ENCODE results near the gene SUPT3H. TPM values are rescaled to one million over a fixed set of nuclear protein-coding genes. Genes with fewer than 3 reads are reported as not detected.

The SUPT3H gene
- total and polyA plus RNA-seq, 2 donors, result 5.5 to 11.9 TPM

DNA sequence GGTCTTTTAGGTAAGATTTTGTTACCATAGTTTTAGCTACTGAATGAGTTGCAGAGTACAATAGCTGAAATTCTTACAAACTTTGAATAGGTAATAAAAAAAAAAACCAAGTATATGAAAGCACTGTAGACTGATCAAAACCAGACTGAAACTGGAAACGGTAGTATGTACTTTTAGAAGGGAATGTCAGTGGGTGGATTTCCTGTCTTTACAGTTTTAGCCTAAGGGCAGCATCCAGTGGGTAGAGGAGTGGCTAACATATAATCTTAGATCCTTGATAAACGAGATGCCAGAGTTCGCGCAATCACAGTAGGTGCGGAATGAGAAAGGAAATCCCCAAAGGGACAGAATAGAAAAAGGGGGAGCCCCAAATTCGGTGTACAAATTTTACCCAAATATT lies 435.5 kb downstream of the SUPT3H start:
- Histone ChIP-seq H3K9me3 (ENCODE audit: control insufficient read depth in 2 of 2, insufficient read depth in 1 of 2, low read length in 1 of 2) (no peaks in the 10 kb centered on the region), H3K4me3 (ENCODE audit: low read length in 2 of 2) (no peak overlapping the region), H3K36me3 (ENCODE audit: control insufficient read depth in 2 of 2, insufficient read depth in 2 of 2, low read length in 1 of 2) (no peaks in the 10 kb centered on the region), H3K27ac (ENCODE audit: low read depth in 1 of 2, low read length in 1 of 2) (no peak overlapping the region), H3K4me1 (ENCODE audit: control insufficient read depth in 2 of 2, insufficient read depth in 2 of 2, low read length in 2 of 2) (no peaks in the 10 kb centered on the region), H3K27me3 (ENCODE audit: control insufficient read depth in 2 of 2, insufficient read depth in 1 of 2, low read length in 1 of 2) (no peaks in the 10 kb centered on the region)
- WGBS, result 96% methylated on average over 6 of the region's 6 CpGs
- no peak for DNase-seq (ENCODE audit: low read depth in 6 of 9, low spot score in 9 of 9)

- Histone ChIP-seq H3K27ac (ENCODE audit: low read depth in 1 of 2, low read length in 1 of 2) (no peak overlapping the region), H3K4me3 (ENCODE audit: low read length in 2 of 2) (no peak overlapping the region), H3K36me3 (ENCODE audit: control insufficient read depth in 2 of 2, insufficient read depth in 2 of 2, low read length in 1 of 2) (no peaks in the 10 kb centered on the region), H3K27me3 (ENCODE audit: control insufficient read depth in 2 of 2, insufficient read depth in 1 of 2, low read length in 1 of 2) (no peaks in the 10 kb centered on the region), H3K4me1 (ENCODE audit: control insufficient read depth in 2 of 2, insufficient read depth in 2 of 2, low read length in 2 of 2) (no peaks in the 10 kb centered on the region), H3K9me3 (ENCODE audit: control insufficient read depth in 2 of 2, insufficient read depth in 1 of 2, low read length in 1 of 2) (no peaks in the 10 kb centered on the region)
- 99% methylated on average over 1 of the region's 1 CpG for WGBS
- DNase-seq (ENCODE audit: low read depth in 6 of 9, low spot score in 9 of 9), result no peak
Observed at GRCh38 chr6:44940367-44940766, 437.4 kb downstream of the SUPT3H start.

DNA sequence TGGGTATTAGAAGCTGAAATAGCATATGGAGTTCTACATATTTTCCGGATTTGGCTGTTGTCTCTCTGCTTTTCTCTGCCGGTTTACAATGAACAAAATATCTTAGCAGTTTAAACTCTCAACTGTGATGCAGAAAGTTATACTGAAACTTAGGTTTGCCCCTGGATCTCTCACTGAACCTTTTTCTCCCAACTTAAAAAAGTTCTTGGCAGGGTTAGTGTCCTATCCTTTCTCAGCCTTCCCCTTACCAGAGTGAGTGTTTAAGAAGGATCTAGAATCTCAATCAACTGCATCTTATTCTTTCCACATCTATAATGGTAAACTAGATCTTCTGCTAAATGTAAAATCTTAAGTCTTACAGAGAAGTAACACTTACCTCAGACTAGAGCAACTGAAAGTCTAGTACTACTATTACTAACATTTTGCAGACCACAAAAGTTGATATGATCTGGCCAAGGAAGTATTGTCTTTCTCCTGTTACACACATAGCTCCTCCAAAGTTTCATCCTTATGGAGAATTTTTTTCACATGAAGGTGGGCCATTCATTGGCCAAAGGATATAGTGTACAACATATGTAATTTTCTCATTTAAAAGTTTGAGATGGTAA lies 441.9 kb downstream of the SUPT3H start:
- no peaks in the 10 kb centered on the region for H3K36me3 ChIP-seq (ENCODE audit: control insufficient read depth in 2 of 2, insufficient read depth in 2 of 2, low read length in 1 of 2)
- 94% methylated on average over 2 of the region's 2 CpGs for WGBS
- H3K27ac ChIP-seq (ENCODE audit: low read depth in 1 of 2, low read length in 1 of 2), result no peak overlapping the region
- no peaks in the 10 kb centered on the region for H3K27me3 ChIP-seq (ENCODE audit: control insufficient read depth in 2 of 2, insufficient read depth in 1 of 2, low read length in 1 of 2)
- H3K4me3 ChIP-seq (ENCODE audit: low read length in 2 of 2), result no peak overlapping the region
- no peaks in the 10 kb centered on the region for H3K9me3 ChIP-seq (ENCODE audit: control insufficient read depth in 2 of 2, insufficient read depth in 1 of 2, low read length in 1 of 2)
- DNase-seq (ENCODE audit: low read depth in 6 of 9, low spot score in 9 of 9), result peak in 1 of 9 donors; percentile 37
- peaks cover 0 to 4% of the 10 kb centered on the region in 2 donors for H3K4me1 ChIP-seq (ENCODE audit: control insufficient read depth in 2 of 2, insufficient read depth in 2 of 2, low read length in 2 of 2)

- no peaks in the 10 kb centered on the region for H3K36me3 ChIP-seq (ENCODE audit: control insufficient read depth in 2 of 2, insufficient read depth in 2 of 2, low read length in 1 of 2)
- H3K4me3 ChIP-seq (ENCODE audit: low read length in 2 of 2), result no peak overlapping the region
- DNase-seq (ENCODE audit: low read depth in 6 of 9, low spot score in 9 of 9), result peak in 4 of 9 donors; percentile 7 to 71 (median 34)
Observed at GRCh38 chr6:44933108-44933507, 444.6 kb downstream of the SUPT3H start.

GRCh38 chr6:44932651-44933091 lies 445.1 kb downstream of the SUPT3H start:
- peak in 3 of 9 donors; percentile 7 to 68 (median 30) for DNase-seq (ENCODE audit: low read depth in 6 of 9, low spot score in 9 of 9)
- Histone ChIP-seq H3K27me3 (ENCODE audit: control insufficient read depth in 2 of 2, insufficient read depth in 1 of 2, low read length in 1 of 2) (no peaks in the 10 kb centered on the region), H3K27ac (ENCODE audit: low read depth in 1 of 2, low read length in 1 of 2) (peak overlapping the region in 1 of 2 donors; percentile 3), H3K9me3 (ENCODE audit: control insufficient read depth in 2 of 2, insufficient read depth in 1 of 2, low read length in 1 of 2) (no peaks in the 10 kb centered on the region), H3K4me3 (ENCODE audit: low read length in 2 of 2) (peak overlapping the region in 1 of 2 donors; percentile 11), H3K4me1 (ENCODE audit: control insufficient read depth in 2 of 2, insufficient read depth in 2 of 2, low read length in 2 of 2) (peaks cover 0 to 4% of the 10 kb centered on the region in 2 donors), H3K36me3 (ENCODE audit: control insufficient read depth in 2 of 2, insufficient read depth in 2 of 2, low read length in 1 of 2) (no peaks in the 10 kb centered on the region)
- WGBS, result 60% methylated on average over 7 of the region's 7 CpGs

More at GRCh38 chr6:44933108-44933507, 444.6 kb downstream of the SUPT3H start:
- no peaks in the 10 kb centered on the region for H3K9me3 ChIP-seq (ENCODE audit: control insufficient read depth in 2 of 2, insufficient read depth in 1 of 2, low read length in 1 of 2)
- H3K27me3 ChIP-seq (ENCODE audit: control insufficient read depth in 2 of 2, insufficient read depth in 1 of 2, low read length in 1 of 2), result no peaks in the 10 kb centered on the region
- WGBS, result 21% methylated on average over 4 of the region's 4 CpGs
- H3K27ac ChIP-seq (ENCODE audit: low read depth in 1 of 2, low read length in 1 of 2), result peak overlapping the region in 1 of 2 donors; percentile 3
- peaks cover 0 to 4% of the 10 kb centered on the region in 2 donors for H3K4me1 ChIP-seq (ENCODE audit: control insufficient read depth in 2 of 2, insufficient read depth in 2 of 2, low read length in 2 of 2)

GRCh38 chr6:44931385-44931784 lies 446.3 kb downstream of the SUPT3H start:
- Histone ChIP-seq H3K9me3 (ENCODE audit: control insufficient read depth in 2 of 2, insufficient read depth in 1 of 2, low read length in 1 of 2) (no peaks in the 10 kb centered on the region), H3K27ac (ENCODE audit: low read depth in 1 of 2, low read length in 1 of 2) (no peak overlapping the region), H3K4me1 (ENCODE audit: control insufficient read depth in 2 of 2, insufficient read depth in 2 of 2, low read length in 2 of 2) (peaks cover 0 to 4% of the 10 kb centered on the region in 2 donors), H3K27me3 (ENCODE audit: control insufficient read depth in 2 of 2, insufficient read depth in 1 of 2, low read length in 1 of 2) (no peaks in the 10 kb centered on the region), H3K4me3 (ENCODE audit: low read length in 2 of 2) (no peak overlapping the region), H3K36me3 (ENCODE audit: control insufficient read depth in 2 of 2, insufficient read depth in 2 of 2, low read length in 1 of 2) (no peaks in the 10 kb centered on the region)
- no peak for DNase-seq (ENCODE audit: low read depth in 6 of 9, low spot score in 9 of 9)

GRCh38 chr6:44926556-44926955 lies 451.2 kb downstream of the SUPT3H start:
- no peak for DNase-seq (ENCODE audit: low read depth in 6 of 9, low spot score in 9 of 9)
- Histone ChIP-seq H3K27me3 (ENCODE audit: control insufficient read depth in 2 of 2, insufficient read depth in 1 of 2, low read length in 1 of 2) (no peaks in the 10 kb centered on the region), H3K9me3 (ENCODE audit: control insufficient read depth in 2 of 2, insufficient read depth in 1 of 2, low read length in 1 of 2) (no peaks in the 10 kb centered on the region), H3K27ac (ENCODE audit: low read depth in 1 of 2, low read length in 1 of 2) (no peak overlapping the region), H3K36me3 (ENCODE audit: control insufficient read depth in 2 of 2, insufficient read depth in 2 of 2, low read length in 1 of 2) (no peaks in the 10 kb centered on the region), H3K4me3 (ENCODE audit: low read length in 2 of 2) (no peak overlapping the region), H3K4me1 (ENCODE audit: control insufficient read depth in 2 of 2, insufficient read depth in 2 of 2, low read length in 2 of 2) (no peaks in the 10 kb centered on the region)
- WGBS, result 98% methylated on average over 2 of the region's 2 CpGs

- 19% methylated on average over 1 of the region's 1 CpG for whole genome bisulfite sequencing
- peak in 1 of 9 donors; percentile 50 for DNase-seq (ENCODE audit: low read depth in 6 of 9, low spot score in 9 of 9)
- no peaks in the 10 kb centered on the region for H3K36me3 ChIP-seq (ENCODE audit: control insufficient read depth in 2 of 2, insufficient read depth in 2 of 2, low read length in 1 of 2)
Observed at GRCh38 chr6:44925100-44925739, 452.5 kb downstream of the SUPT3H start.

DNA sequence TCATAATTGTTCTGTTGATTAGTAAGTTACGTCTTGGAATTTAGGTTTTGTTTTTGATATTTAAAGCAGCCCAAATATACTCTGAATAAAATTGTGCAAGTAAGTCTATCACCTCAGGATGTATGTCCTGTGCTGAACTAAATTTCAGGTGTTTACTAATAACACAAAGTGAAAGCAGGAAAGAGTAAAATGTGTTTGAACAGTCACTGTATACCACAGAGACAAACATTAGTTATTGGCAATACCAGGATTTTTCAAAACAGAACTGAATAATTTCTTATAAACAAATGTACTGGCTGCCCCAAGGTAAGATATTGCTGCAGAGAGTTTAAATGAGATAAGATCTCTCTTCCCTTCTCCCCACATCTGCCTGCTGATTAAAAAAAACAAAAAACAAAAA lies 454.3 kb downstream of the SUPT3H start:
- peak in 1 of 9 donors; percentile 9 for DNase-seq (ENCODE audit: low read depth in 6 of 9, low spot score in 9 of 9)
- whole genome bisulfite sequencing, result 99% methylated on average over 1 of the region's 1 CpG

More at GRCh38 chr6:44925100-44925739, 452.5 kb downstream of the SUPT3H start:
- H3K4me3 ChIP-seq (ENCODE audit: low read length in 2 of 2), result no peak overlapping the region
- no peak overlapping the region for H3K27ac ChIP-seq (ENCODE audit: low read depth in 1 of 2, low read length in 1 of 2)
- no peaks in the 10 kb centered on the region for H3K27me3 ChIP-seq (ENCODE audit: control insufficient read depth in 2 of 2, insufficient read depth in 1 of 2, low read length in 1 of 2)
- no peaks in the 10 kb centered on the region for H3K9me3 ChIP-seq (ENCODE audit: control insufficient read depth in 2 of 2, insufficient read depth in 1 of 2, low read length in 1 of 2)
- no peaks in the 10 kb centered on the region for H3K4me1 ChIP-seq (ENCODE audit: control insufficient read depth in 2 of 2, insufficient read depth in 2 of 2, low read length in 2 of 2)

More for the DNA sequence above, 454.3 kb downstream of the SUPT3H start:
- H3K4me1 ChIP-seq (ENCODE audit: control insufficient read depth in 2 of 2, insufficient read depth in 2 of 2, low read length in 2 of 2), result no peaks in the 10 kb centered on the region
- H3K36me3 ChIP-seq (ENCODE audit: control insufficient read depth in 2 of 2, insufficient read depth in 2 of 2, low read length in 1 of 2), result no peaks in the 10 kb centered on the region
- no peaks in the 10 kb centered on the region for H3K9me3 ChIP-seq (ENCODE audit: control insufficient read depth in 2 of 2, insufficient read depth in 1 of 2, low read length in 1 of 2)
- no peak overlapping the region for H3K27ac ChIP-seq (ENCODE audit: low read depth in 1 of 2, low read length in 1 of 2)
- no peaks in the 10 kb centered on the region for H3K27me3 ChIP-seq (ENCODE audit: control insufficient read depth in 2 of 2, insufficient read depth in 1 of 2, low read length in 1 of 2)
- no peak overlapping the region for H3K4me3 ChIP-seq (ENCODE audit: low read length in 2 of 2)
